ENCODE data around the gene TMC8.
A peak's percentile ranks its signal among the peaks of the same experiment; 100 is the strongest.
"Not testable (repeated sequence)": the region's sequence is repeated elsewhere in the genome, so short reads cannot be mapped to it uniquely, and the experiment has no call there.

The TMC8 gene

DNA sequence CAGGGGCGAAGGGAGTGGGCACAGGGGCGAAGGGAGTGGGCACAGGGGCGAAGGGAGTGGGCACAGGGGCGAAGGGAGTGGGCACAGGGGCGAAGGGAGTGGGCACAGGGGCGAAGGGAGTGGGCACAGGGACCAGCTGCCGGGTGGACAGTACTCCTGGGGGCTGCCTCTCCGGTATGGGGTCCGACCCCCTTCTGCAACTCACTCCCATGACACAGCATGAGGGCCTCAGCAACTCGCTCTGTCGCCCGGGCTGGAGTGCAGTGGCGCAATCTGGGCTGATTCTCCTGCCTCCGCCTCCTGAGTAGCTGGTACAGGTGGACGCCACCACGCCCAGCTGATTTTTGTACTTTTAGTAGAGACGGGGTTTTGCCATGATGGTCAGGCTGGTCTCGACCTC lies 14.8 kb upstream of the TMC8 start:
- not testable (repeated sequence) for H3K18ac ChIP-seq (ENCODE audit: low read depth in 1 of 2, low read length in 2 of 2); H3K9me3 ChIP-seq (ENCODE audit: control insufficient read depth, low read length); H3K4me1 ChIP-seq (ENCODE audit: control insufficient read depth, insufficient read depth, low read depth, low read length); DNase-seq; H3K4ac ChIP-seq (ENCODE audit: low read depth in 1 of 2, low read length in 2 of 2); H2AFZ ChIP-seq (ENCODE audit: low read depth, low read length); H4K91ac ChIP-seq (ENCODE audit: low read length); H3K9ac ChIP-seq (ENCODE audit: low read length); H2BK5ac ChIP-seq (ENCODE audit: low read depth, low read length, poor library complexity, severe bottlenecking); H2AK5ac ChIP-seq (ENCODE audit: low read length, severe bottlenecking); H2BK15ac ChIP-seq (ENCODE audit: low read depth, poor library complexity, severe bottlenecking); H3K4me2 ChIP-seq (ENCODE audit: low read length, poor library complexity, severe bottlenecking); H3K27ac ChIP-seq (ENCODE audit: low read length, poor library complexity, severe bottlenecking); H3K4me3 ChIP-seq (ENCODE audit: insufficient read depth in 1 of 2, low read depth in 1 of 2, low read length in 2 of 2); H2BK12ac ChIP-seq (ENCODE audit: low read length in 2 of 2); H4K8ac ChIP-seq (ENCODE audit: low read length); H3K79me1 ChIP-seq (replicated peaks; ENCODE audit: low read length, poor library complexity, severe bottlenecking); H2BK120ac ChIP-seq (ENCODE audit: low read depth, low read length); H3K14ac ChIP-seq (ENCODE audit: low read length in 2 of 2); H3K23ac ChIP-seq (ENCODE audit: low read length in 2 of 2)
- H3K36me3 ChIP-seq (ENCODE audit: control insufficient read depth in 1 of 2, insufficient read depth in 2 of 2, low read depth in 1 of 2, low read length in 2 of 2): peaks cover 0 to 73% of the 10 kb centered on the region in 2 experiments
- WGBS: 97% methylated on average over 14 of the region's 18 CpGs
- H3K27me3 ChIP-seq (ENCODE audit: control insufficient read depth in 1 of 2, insufficient read depth in 1 of 2, low read length in 2 of 2): peaks cover 0 to 47% of the 10 kb centered on the region in 2 experiments

- H2BK120ac ChIP-seq (ENCODE audit: low read depth, low read length): no peak overlapping the region
- H3K9ac ChIP-seq (ENCODE audit: low read length): no peak overlapping the region
- no peak overlapping the region for H3K23ac ChIP-seq (ENCODE audit: low read length in 2 of 2)
- H3K18ac ChIP-seq (ENCODE audit: low read depth in 1 of 2, low read length in 2 of 2): no peak overlapping the region
- H3K4me2 ChIP-seq (ENCODE audit: low read length, poor library complexity, severe bottlenecking): no peak overlapping the region
- H3K27ac ChIP-seq (ENCODE audit: low read length, poor library complexity, severe bottlenecking): no peak overlapping the region
- H3K27me3 ChIP-seq (ENCODE audit: control insufficient read depth in 1 of 2, insufficient read depth in 1 of 2, low read length in 2 of 2): peaks cover 0 to 41% of the 10 kb centered on the region in 2 experiments
- no peak overlapping the region for H2BK5ac ChIP-seq (ENCODE audit: low read depth, low read length, poor library complexity, severe bottlenecking)
- H4K91ac ChIP-seq (ENCODE audit: low read length): no peak overlapping the region
- H2AFZ ChIP-seq (ENCODE audit: low read depth, low read length): no peak overlapping the region
- 95% methylated on average over 9 of the region's 9 CpGs for WGBS
- H2AK5ac ChIP-seq (ENCODE audit: low read length, severe bottlenecking): no peak overlapping the region
- no peaks in the 10 kb centered on the region for H3K9me3 ChIP-seq (ENCODE audit: control insufficient read depth, low read length)
- no peak overlapping the region for H2BK12ac ChIP-seq (ENCODE audit: low read length in 2 of 2)
- no peak for DNase-seq
- no peak overlapping the region for H2BK15ac ChIP-seq (ENCODE audit: low read depth, poor library complexity, severe bottlenecking)
- no peak overlapping the region for H3K4ac ChIP-seq (ENCODE audit: low read depth in 1 of 2, low read length in 2 of 2)
- H3K4me1 ChIP-seq (ENCODE audit: control insufficient read depth, insufficient read depth, low read depth, low read length): peaks cover 4% of the 10 kb centered on the region
- H3K79me1 ChIP-seq (replicated peaks; ENCODE audit: low read length, poor library complexity, severe bottlenecking): peaks cover 5% of the 10 kb centered on the region
- no peak overlapping the region for H4K8ac ChIP-seq (ENCODE audit: low read length)
- H3K36me3 ChIP-seq (ENCODE audit: control insufficient read depth in 1 of 2, insufficient read depth in 2 of 2, low read depth in 1 of 2, low read length in 2 of 2): peaks cover 0 to 73% of the 10 kb centered on the region in 2 experiments
- no peak overlapping the region for H3K4me3 ChIP-seq (ENCODE audit: insufficient read depth in 1 of 2, low read depth in 1 of 2, low read length in 2 of 2)
- H3K14ac ChIP-seq (ENCODE audit: low read length in 2 of 2): no peak overlapping the region
Observed at GRCh38 chr17:78116411-78116810, 14.2 kb upstream of the TMC8 start.

DNA sequence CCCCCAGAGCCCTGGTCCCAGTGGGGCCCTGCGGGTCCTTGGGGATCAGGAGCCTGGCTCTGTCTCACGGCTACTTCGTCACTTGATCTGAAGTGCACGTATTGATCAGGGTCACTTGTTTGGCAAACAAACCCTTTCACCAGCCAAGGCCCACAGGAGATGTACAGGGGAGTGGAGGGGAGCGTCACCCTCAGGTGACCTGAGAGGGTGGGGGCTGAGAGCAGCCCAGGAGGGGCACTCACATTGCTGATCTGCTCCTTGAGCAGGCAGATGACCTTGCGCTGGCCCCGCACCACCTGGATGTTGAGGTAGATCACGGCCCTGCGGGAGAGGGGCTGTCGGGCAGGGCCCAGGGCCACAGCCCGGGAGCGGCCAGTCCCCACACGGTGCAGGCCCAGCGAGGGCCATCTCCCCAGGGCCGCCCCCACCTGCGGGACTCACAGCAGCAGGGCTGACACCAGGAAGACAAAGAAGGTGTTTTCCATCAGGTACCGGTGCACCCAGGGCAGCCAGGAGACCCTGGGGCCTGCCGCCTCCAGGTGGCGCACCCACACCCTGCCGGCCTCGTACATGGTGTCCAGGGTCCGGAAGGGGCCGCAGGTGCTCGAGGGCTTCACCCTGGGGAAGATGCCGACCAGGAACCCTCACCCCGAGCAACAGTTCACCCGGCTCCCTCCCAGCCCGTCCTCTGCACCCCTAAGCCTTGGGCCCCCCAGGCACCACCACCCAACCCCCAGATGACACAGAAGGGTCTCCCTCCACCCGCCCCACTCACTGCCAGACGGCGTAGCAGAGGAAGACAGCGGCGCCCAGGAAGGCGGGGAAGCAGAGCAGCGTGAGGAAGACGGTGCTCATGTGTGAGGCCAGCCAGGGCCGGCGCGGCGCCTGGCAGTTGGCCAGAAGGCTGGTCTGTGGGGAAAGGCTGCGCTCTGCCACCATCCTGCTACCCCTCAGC lies 13.3 kb upstream of the TMC8 start:
- H3K18ac ChIP-seq (ENCODE audit: low read depth in 1 of 2, low read length in 2 of 2): no peak overlapping the region
- H2AFZ ChIP-seq (ENCODE audit: low read depth, low read length): no peak overlapping the region
- no peak overlapping the region for H2AK5ac ChIP-seq (ENCODE audit: low read length, severe bottlenecking)
- no peak overlapping the region for H2BK15ac ChIP-seq (ENCODE audit: low read depth, poor library complexity, severe bottlenecking)
- H3K27ac ChIP-seq (ENCODE audit: low read length, poor library complexity, severe bottlenecking): no peak overlapping the region
- 91% methylated on average over 40 of the region's 41 CpGs for WGBS
- no peak overlapping the region for H3K4ac ChIP-seq (ENCODE audit: low read depth in 1 of 2, low read length in 2 of 2)
- H2BK12ac ChIP-seq (ENCODE audit: low read length in 2 of 2): no peak overlapping the region
- no peak overlapping the region for H2BK5ac ChIP-seq (ENCODE audit: low read depth, low read length, poor library complexity, severe bottlenecking)
- peaks cover 0 to 73% of the 10 kb centered on the region in 2 experiments for H3K36me3 ChIP-seq (ENCODE audit: control insufficient read depth in 1 of 2, insufficient read depth in 2 of 2, low read depth in 1 of 2, low read length in 2 of 2)
- no peak overlapping the region for H3K4me2 ChIP-seq (ENCODE audit: low read length, poor library complexity, severe bottlenecking)
- no peak overlapping the region for H3K14ac ChIP-seq (ENCODE audit: low read length in 2 of 2)
- DNase-seq: no peak
- no peak overlapping the region for H2BK120ac ChIP-seq (ENCODE audit: low read depth, low read length)
- H3K79me1 ChIP-seq (replicated peaks; ENCODE audit: low read length, poor library complexity, severe bottlenecking): peaks cover 13% of the 10 kb centered on the region
- H3K9me3 ChIP-seq (ENCODE audit: control insufficient read depth, low read length): no peaks in the 10 kb centered on the region
- no peak overlapping the region for H3K4me3 ChIP-seq (ENCODE audit: insufficient read depth in 1 of 2, low read depth in 1 of 2, low read length in 2 of 2)
- H3K27me3 ChIP-seq (ENCODE audit: control insufficient read depth in 1 of 2, insufficient read depth in 1 of 2, low read length in 2 of 2): peaks cover 0 to 34% of the 10 kb centered on the region in 2 experiments
- H4K8ac ChIP-seq (ENCODE audit: low read length): no peak overlapping the region
- H4K91ac ChIP-seq (ENCODE audit: low read length): no peak overlapping the region
- no peak overlapping the region for H3K23ac ChIP-seq (ENCODE audit: low read length in 2 of 2)
- H3K4me1 ChIP-seq (ENCODE audit: control insufficient read depth, insufficient read depth, low read depth, low read length): peaks cover 6% of the 10 kb centered on the region
- H3K9ac ChIP-seq (ENCODE audit: low read length): no peak overlapping the region

GRCh38 chr17:78118801-78119241 lies 11.8 kb upstream of the TMC8 start:
- Histone ChIP-seq H2BK12ac (ENCODE audit: low read length in 2 of 2) (no peak overlapping the region), H3K79me1 (replicated peaks; ENCODE audit: low read length, poor library complexity, severe bottlenecking) (peaks cover 15% of the 10 kb centered on the region), H3K9ac (ENCODE audit: low read length) (no peak overlapping the region), H4K91ac (ENCODE audit: low read length) (no peak overlapping the region), H3K27ac (ENCODE audit: low read length, poor library complexity, severe bottlenecking) (no peak overlapping the region), H3K4me1 (ENCODE audit: control insufficient read depth, insufficient read depth, low read depth, low read length) (peaks cover 3% of the 10 kb centered on the region), H2BK5ac (ENCODE audit: low read depth, low read length, poor library complexity, severe bottlenecking) (no peak overlapping the region), H2AFZ (ENCODE audit: low read depth, low read length) (no peak overlapping the region), H3K9me3 (ENCODE audit: control insufficient read depth, low read length) (no peaks in the 10 kb centered on the region), H2BK120ac (ENCODE audit: low read depth, low read length) (no peak overlapping the region), H3K27me3 (ENCODE audit: control insufficient read depth in 1 of 2, insufficient read depth in 1 of 2, low read length in 2 of 2) (peaks cover 0 to 21% of the 10 kb centered on the region in 2 experiments), H2BK15ac (ENCODE audit: low read depth, poor library complexity, severe bottlenecking) (no peak overlapping the region), H3K4ac (ENCODE audit: low read depth in 1 of 2, low read length in 2 of 2) (no peak overlapping the region), H3K18ac (ENCODE audit: low read depth in 1 of 2, low read length in 2 of 2) (no peak overlapping the region), H3K4me2 (ENCODE audit: low read length, poor library complexity, severe bottlenecking) (no peak overlapping the region), H2AK5ac (ENCODE audit: low read length, severe bottlenecking) (no peak overlapping the region), H3K23ac (ENCODE audit: low read length in 2 of 2) (no peak overlapping the region), H3K36me3 (ENCODE audit: control insufficient read depth in 1 of 2, insufficient read depth in 2 of 2, low read depth in 1 of 2, low read length in 2 of 2) (peaks cover 0 to 77% of the 10 kb centered on the region in 2 experiments), H4K8ac (ENCODE audit: low read length) (no peak overlapping the region), H3K14ac (ENCODE audit: low read length in 2 of 2) (no peak overlapping the region), H3K4me3 (ENCODE audit: insufficient read depth in 1 of 2, low read depth in 1 of 2, low read length in 2 of 2) (peak overlapping the region in 1 of 2 experiments; percentile 33)
- 97% methylated on average over 14 of the region's 14 CpGs for WGBS
- DNase-seq: no peak

All from mesenchymal stem cell (in vitro differentiated cells and primary cell).